GM19043 (cell line): ENCODE results near the gene LZTFL1.

Experiments used
- ATAC-seq: cut with Tn5 transposase; IDR thresholded peaks from one replicate; pipeline ENCODE4 v1.9.1; 2021; ENCODE audit warnings: low read depth; ENCODE audit not compliant: unreplicated experiment

LZTFL1 gene

GRCh38 chr3:45841757-45842491, at the start of gene LZTFL1:
LZTFL1 (minus strand) TSS chr3:45842119; CDS start chr3:45841991, 128 bp downstream.
- peak; percentile 94 for ATAC-seq

- no peak for ATAC-seq
These were observed 48.5 kb upstream of the LZTFL1 start for GRCh38 chr3:45890405-45890804.

GRCh38 chr3:45889337-45889736, 47.4 kb upstream of the LZTFL1 start:
- ATAC-seq, result no peak

- ATAC-seq, result no peak
These were observed 46.0 kb upstream of the LZTFL1 start for GRCh38 chr3:45887759-45888511.

- no peak for ATAC-seq
These were observed 45.4 kb upstream of the LZTFL1 start for GRCh38 chr3:45887285-45887684.

- no peak for ATAC-seq
These were observed 44.2 kb upstream of the LZTFL1 start, which contains the start of gene CCR9 for GRCh38 chr3:45885979-45886705. CCR9 (plus strand) TSS chr3:45886543; CDS start chr3:45894934, 8,391 bp downstream.

- no peak for ATAC-seq
These were observed 42.7 kb upstream of the LZTFL1 start for GRCh38 chr3:45884368-45885201.

GRCh38 chr3:45881078-45882022, 39.4 kb upstream of the LZTFL1 start:
- no peak for ATAC-seq

- no peak for ATAC-seq
These were observed 38.8 kb upstream of the LZTFL1 start for GRCh38 chr3:45880725-45881077.

GRCh38 chr3:45878124-45878523, 36.2 kb upstream of the LZTFL1 start:
- ATAC-seq, result no peak

- ATAC-seq, result no peak
These were observed 32.9 kb upstream of the LZTFL1 start for GRCh38 chr3:45874677-45875346.

- no peak for ATAC-seq
These were observed 31.7 kb upstream of the LZTFL1 start for GRCh38 chr3:45873638-45874037.

GRCh38 chr3:45873036-45873435, 31.1 kb upstream of the LZTFL1 start:
- no peak for ATAC-seq

- no peak for ATAC-seq
These were observed 30.6 kb upstream of the LZTFL1 start for GRCh38 chr3:45872569-45872968.

- ATAC-seq, result no peak
These were observed 29.9 kb upstream of the LZTFL1 start for GRCh38 chr3:45871780-45872179.

GRCh38 chr3:45870099-45870498, 28.2 kb upstream of the LZTFL1 start:
- no peak for ATAC-seq

GRCh38 chr3:45869638-45870037, 27.7 kb upstream of the LZTFL1 start:
- ATAC-seq, result no peak

- ATAC-seq, result no peak
These were observed 26.7 kb upstream of the LZTFL1 start for GRCh38 chr3:45868650-45869049.

- no peak for ATAC-seq
These were observed 26.3 kb upstream of the LZTFL1 start for GRCh38 chr3:45868213-45868612.
